ENCODE results near the gene MYBPC3.

DNA sequence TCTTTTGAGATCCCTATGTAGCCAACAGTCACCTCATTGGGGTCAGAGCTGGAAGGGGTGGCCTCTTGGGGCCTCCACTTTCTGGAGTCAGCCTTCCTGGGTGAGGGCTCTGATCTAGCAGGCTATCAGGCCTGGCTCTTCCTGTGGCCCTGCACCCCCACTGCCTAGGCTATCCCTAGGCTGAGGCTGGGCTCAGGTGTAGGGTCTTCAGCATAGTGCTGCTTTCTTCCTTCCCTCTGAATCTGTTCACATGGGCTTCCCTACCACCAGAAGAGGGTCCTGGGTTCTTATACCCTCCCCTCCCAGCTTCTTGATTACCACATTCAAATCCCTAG lies 26.3 kb upstream of the MYBPC3 start:
- no peak for TF ChIP-seq GATA2 (IDR thresholded peaks at IDR 0.05; ENCODE audit: low read depth, low read length)
- TF ChIP-seq GATA3 (IDR thresholded peaks at IDR 0.05; ENCODE audit: low read depth, low read length), result no peak

All from SH-SY5Y (cell line).